Esophagus squamous epithelium (tissue), 5 donors: ENCODE results near the gene COL9A2. TPM values are rescaled to one million over a fixed set of nuclear protein-coding genes. Genes with fewer than 3 reads are reported as not detected.

Source experiments
- DNase-seq: peaks from one replicate; lab custom pipeline; 2025; lab: John Stamatoyannopoulos, UW
- H3K27ac ChIP-seq, 4 donors: fragments of 200-600 bp; sonication (generic); one replicate each; pipeline ENCODE4 v1.5.1; 2016 to 2019; ENCODE audit warnings: mild to moderate bottlenecking in 1 of 4
- H3K27me3 ChIP-seq, 4 donors: fragments of 200-600 bp; sonication (generic); 1 replicate in 3 of 4; 2 replicates in 1 of 4; pipeline versions ENCODE4 v1.5.1 to v1.6.0; 2017 to 2021; ENCODE audit warnings: antibody characterized with exemption in 1 of 4
- H3K36me3 ChIP-seq, 3 donors: fragments of 200-600 bp; sonication (generic); one replicate each; pipeline ENCODE4 v1.5.1; 2016 to 2019
- H3K4me1 ChIP-seq, 3 donors: fragments of 200-600 bp; sonication (generic); one replicate each; pipeline ENCODE4 v1.5.1; 2017 to 2019
- H3K4me3 ChIP-seq, 4 donors: fragments of 200-600 bp; sonication (generic); 1 replicate in 3 of 4; 2 replicates in 1 of 4; pipeline ENCODE4 v1.5.1; 2016 to 2019; ENCODE audit warnings: mild to moderate bottlenecking in 2 of 4, moderate library complexity in 1 of 4
- H3K9me3 ChIP-seq, 3 donors: fragments of 200-600 bp; sonication (generic); one replicate each; pipeline ENCODE4 v1.5.1; 2016 to 2019
- POLR2A ChIP-seq, 4 donors: fragments of 450-650 bp; IDR thresholded peaks; one replicate each; pipeline ENCODE4 v1.6.1; 2017; ENCODE audit warnings: antibody characterized with exemption in 4 of 4, mild to moderate bottlenecking in 4 of 4, moderate library complexity in 3 of 4
- WGBS, 2 donors: methylation state at CpG; one replicate each; pipeline ENCODE4 v1.1.5; 2018; 5-methylcytosine and 5-hydroxymethylcytosine counted together
- intact Hi-C: fragments of 100-400 bp; cut with DNase I; formaldehyde crosslinking; loops from one replicate; pipeline ENCODE4 v1.15.0; 2022
- total RNA-seq, 4 donors: library from RNA; depleted of rRNA; stranded (reverse); fragments of >200 nt; gene quantifications; one replicate each; pipeline ENCODE4 v1.1.0, GENCODE V29; 2016
- TF ChIP-seq, protein P1 (sequence below), 6 experiments: fragments of 450-650 bp in 4 of 6; fragments of 200-600 bp in 2 of 6; sonication (generic) in 2 of 6; IDR thresholded peaks; one replicate each; pipeline ENCODE4 v1.5.1; 2016 to 2019; ENCODE audit warnings: antibody characterized with exemption in 6 of 6, mild to moderate bottlenecking in 4 of 6, moderate library complexity in 4 of 6
- donor health status: DM: yes; HTN: yes; CAD: no.

COL9A2 gene
- total RNA-seq, 4 donors from 2014 or later: 0.26 to 4.0 (median 2.1) TPM; not detected in 1

DNA sequence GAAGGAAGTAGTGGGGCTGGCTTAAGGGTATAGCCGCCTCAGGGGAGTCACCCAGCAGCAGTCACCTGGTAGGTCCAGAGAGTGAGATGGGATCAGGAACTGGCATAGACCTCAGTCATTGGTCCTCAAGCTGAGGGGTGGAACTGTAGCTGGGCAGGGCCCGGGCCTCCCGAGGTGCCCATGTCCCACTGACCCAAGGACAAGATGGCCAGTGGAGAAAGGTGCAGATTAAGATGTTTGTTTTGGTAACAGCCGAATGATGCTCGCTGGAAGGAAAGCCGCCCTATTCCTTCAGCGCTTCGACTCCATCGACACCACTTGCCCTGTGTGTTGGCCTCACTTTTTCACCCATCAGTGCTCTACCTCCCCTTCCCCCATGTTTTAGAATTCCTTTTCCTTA is 16.4 kb downstream of the COL9A2 start:
- H3K9me3 ChIP-seq: no peaks in the 10 kb centered on the region
- 89 to 98% methylated on average over 7 to 9 of the region's 9 CpGs for WGBS, 2 donors
- no peak overlapping the region for H3K4me3 ChIP-seq
- H3K4me1 ChIP-seq: peaks cover 0 to 9% (median 9%) of the 10 kb centered on the region in 3 donors
- intact Hi-C loops: no loop called here
- peaks cover 0 to 26% (median 0%) of the 10 kb centered on the region in 4 donors for H3K27me3 ChIP-seq
- DNase-seq: no peak
- TF ChIP-seq, protein P1, sequence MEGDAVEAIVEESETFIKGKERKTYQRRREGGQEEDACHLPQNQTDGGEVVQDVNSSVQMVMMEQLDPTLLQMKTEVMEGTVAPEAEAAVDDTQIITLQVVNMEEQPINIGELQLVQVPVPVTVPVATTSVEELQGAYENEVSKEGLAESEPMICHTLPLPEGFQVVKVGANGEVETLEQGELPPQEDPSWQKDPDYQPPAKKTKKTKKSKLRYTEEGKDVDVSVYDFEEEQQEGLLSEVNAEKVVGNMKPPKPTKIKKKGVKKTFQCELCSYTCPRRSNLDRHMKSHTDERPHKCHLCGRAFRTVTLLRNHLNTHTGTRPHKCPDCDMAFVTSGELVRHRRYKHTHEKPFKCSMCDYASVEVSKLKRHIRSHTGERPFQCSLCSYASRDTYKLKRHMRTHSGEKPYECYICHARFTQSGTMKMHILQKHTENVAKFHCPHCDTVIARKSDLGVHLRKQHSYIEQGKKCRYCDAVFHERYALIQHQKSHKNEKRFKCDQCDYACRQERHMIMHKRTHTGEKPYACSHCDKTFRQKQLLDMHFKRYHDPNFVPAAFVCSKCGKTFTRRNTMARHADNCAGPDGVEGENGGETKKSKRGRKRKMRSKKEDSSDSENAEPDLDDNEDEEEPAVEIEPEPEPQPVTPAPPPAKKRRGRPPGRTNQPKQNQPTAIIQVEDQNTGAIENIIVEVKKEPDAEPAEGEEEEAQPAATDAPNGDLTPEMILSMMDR (IDR thresholded peaks at IDR 0.05): no peak
- no peak for TF ChIP-seq POLR2A (IDR thresholded peaks at IDR 0.05)
- H3K36me3 ChIP-seq: no peaks in the 10 kb centered on the region
- no peak overlapping the region for H3K27ac ChIP-seq

DNA sequence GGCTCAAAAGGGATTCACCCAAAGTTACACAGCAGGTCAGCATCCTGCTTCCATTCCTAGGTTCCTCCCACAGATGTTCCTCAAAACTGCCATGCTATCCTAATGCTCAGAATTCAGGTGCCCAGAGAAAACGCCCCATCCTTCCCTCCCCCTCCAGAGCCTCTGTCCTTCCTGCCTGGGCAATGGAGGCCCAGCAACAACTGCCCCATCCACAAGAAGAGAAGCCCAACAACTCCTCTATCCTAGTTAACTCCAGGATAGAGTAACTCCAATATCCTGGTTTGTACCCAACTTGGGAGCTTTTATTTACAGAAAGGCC is 16.9 kb downstream of the COL9A2 start:
- no peaks in the 10 kb centered on the region for H3K36me3 ChIP-seq
- no peak for TF ChIP-seq POLR2A (IDR thresholded peaks at IDR 0.05)
- TF ChIP-seq, protein P1 (IDR thresholded peaks at IDR 0.05): no peak
- no peak overlapping the region for H3K4me3 ChIP-seq
- intact Hi-C loops: no loop called here
- H3K27ac ChIP-seq: no peak overlapping the region
- peaks cover 0 to 26% (median 0%) of the 10 kb centered on the region in 4 donors for H3K27me3 ChIP-seq
- no peaks in the 10 kb centered on the region for H3K9me3 ChIP-seq
- no peak for DNase-seq
- no CpG with 5 or more reads among the region's 1 CpG for WGBS, 2 donors
- peaks cover 0 to 9% (median 9%) of the 10 kb centered on the region in 3 donors for H3K4me1 ChIP-seq

DNA sequence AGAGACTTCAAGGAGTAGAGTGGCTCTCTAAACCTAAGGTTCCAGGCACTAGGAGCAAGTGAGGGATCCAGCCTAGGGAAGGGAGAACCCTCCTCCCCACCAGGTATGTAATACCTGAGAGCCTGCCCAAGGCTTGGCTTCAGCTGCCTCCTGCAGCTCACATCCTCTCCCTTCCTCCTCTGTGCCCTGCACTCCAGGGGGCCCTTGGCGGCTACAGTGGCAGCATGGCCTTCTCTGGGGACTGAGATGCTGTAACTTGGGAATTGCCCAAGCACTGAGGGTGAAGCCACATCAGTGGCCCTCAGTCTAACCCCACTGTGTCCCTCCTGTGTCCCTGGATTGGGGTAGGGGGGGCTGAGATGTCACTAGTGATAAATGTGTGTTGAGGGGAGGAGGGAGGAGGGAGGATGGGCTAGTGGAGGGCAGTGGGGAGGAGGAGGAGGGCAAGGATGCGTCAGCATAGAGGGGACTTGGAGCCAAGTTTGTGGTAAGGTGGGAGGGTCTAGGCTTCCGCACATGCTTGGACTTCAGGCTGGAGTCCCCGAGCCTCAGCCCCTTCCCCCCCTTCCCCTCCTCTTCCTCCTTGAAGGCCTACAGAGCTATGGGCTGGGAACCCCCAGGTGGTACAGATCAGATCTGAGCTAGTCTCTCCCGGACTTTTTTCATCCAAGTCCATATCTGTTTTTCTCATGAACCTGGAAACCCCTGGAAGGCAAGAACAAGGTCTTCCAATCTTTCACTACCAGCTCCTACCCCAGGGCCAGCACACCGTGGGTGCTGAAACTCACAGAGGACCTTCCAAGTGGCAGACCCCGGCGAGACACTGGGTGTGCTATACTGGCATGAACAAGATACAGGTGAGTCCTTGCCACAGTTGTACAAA is 17.5 kb downstream of the COL9A2 start:
- Histone ChIP-seq H3K27me3 (peaks cover 0 to 26% (median 0%) of the 10 kb centered on the region in 4 donors), H3K36me3 (peaks cover 0 to 1% (median 0%) of the 10 kb centered on the region in 3 donors), H3K27ac (no peak overlapping the region), H3K4me1 (peaks cover 0 to 9% (median 9%) of the 10 kb centered on the region in 3 donors), H3K9me3 (no peaks in the 10 kb centered on the region), H3K4me3 (no peak overlapping the region)
- intact Hi-C loops: no loop called here
- WGBS, 2 donors: 53 to 54% methylated on average over 4 to 5 of the region's 8 CpGs
- DNase-seq: no peak
- TF ChIP-seq, protein P1 (IDR thresholded peaks at IDR 0.05): no peak
- TF ChIP-seq POLR2A (IDR thresholded peaks at IDR 0.05): no peak

DNA sequence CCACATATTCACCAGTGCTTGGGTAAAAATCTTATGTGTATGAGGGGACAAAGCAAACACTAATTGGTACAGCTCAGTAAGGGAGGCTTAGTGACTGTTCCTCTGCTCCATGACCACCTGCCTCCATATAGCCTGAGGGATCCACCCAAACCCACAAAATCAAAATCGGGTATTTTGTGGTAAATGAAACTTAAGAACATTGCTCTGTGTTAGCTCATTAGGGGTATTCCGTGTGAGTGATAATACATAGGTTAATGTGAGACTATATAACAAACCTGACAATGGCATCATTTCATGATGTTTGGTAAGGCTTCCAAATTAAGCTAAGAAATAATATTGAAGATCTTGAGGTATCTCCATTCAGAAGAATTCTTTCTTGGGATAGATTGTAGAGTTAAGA is 25.8 kb downstream of the COL9A2 start:
- 68 to 78% methylated on average over 2 of the region's 2 CpGs for WGBS, 2 donors
- intact Hi-C loops: no loop called here
- H3K36me3 ChIP-seq: peaks cover 4 to 82% (median 18%) of the 10 kb centered on the region in 3 donors

DNA sequence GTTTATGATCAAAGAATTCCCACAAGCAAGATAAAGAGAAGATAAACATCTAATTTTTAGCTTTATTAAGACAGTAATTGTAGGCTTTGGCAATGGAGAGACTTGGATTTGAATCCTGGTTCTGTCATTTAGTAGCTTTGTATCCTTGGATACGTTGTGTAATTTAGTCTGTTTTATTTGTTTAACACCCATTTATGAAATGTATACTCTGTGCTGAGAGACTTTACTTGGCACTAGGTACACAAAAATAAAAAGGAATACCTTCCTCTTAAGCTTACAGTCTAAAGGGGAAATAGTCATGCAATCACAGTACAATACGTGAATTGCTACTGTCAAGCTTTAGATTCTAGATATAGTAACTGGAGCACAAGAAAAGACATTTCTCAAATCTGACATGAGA is 35.2 kb downstream of the COL9A2 start:
- Histone ChIP-seq H3K27me3 (no peaks in the 10 kb centered on the region), H3K36me3 (peaks cover 6 to 94% (median 8%) of the 10 kb centered on the region in 3 donors), H3K4me1 (no peaks in the 10 kb centered on the region), H3K9me3 (no peaks in the 10 kb centered on the region), H3K27ac (no peak overlapping the region), H3K4me3 (no peak overlapping the region)
- TF ChIP-seq, protein P1 (IDR thresholded peaks at IDR 0.05): no peak
- no peak for TF ChIP-seq POLR2A (IDR thresholded peaks at IDR 0.05)
- DNase-seq: no peak
- 66 to 68% methylated on average over 2 of the region's 2 CpGs for WGBS, 2 donors
- intact Hi-C loops: no loop called here

More for the DNA sequence above, 25.8 kb downstream of the COL9A2 start:
- Histone ChIP-seq H3K4me1 (no peaks in the 10 kb centered on the region), H3K27me3 (no peaks in the 10 kb centered on the region), H3K27ac (no peak overlapping the region), H3K4me3 (no peak overlapping the region), H3K9me3 (no peaks in the 10 kb centered on the region)
- DNase-seq: no peak
- TF ChIP-seq POLR2A (IDR thresholded peaks at IDR 0.05): no peak
- TF ChIP-seq, protein P1 (IDR thresholded peaks at IDR 0.05): no peak
